SK-N-SH (cell line): ENCODE results near the gene OCEL1.

ENCODE experiments used
- RAD21 ChIP-seq: IDR thresholded peaks from 2 replicates; pipeline ENCODE4 v1.6.1; 2012; ENCODE audit warnings: mild to moderate bottlenecking, low read length
- TF ChIP-seq, protein P1 (sequence below): fragments of 200-600 bp; sonication (generic); IDR thresholded peaks from 2 replicates; pipeline ENCODE4 v1.6.1; 2017; ENCODE audit warnings: antibody characterized with exemption, mild to moderate bottlenecking, moderate library complexity
- TF ChIP-seq, protein P2 (sequence below): IDR thresholded peaks from 2 replicates; pipeline ENCODE4 v1.6.1; 2012; ENCODE audit warnings: mild to moderate bottlenecking, low read depth, low read length, moderate library complexity

DNA sequence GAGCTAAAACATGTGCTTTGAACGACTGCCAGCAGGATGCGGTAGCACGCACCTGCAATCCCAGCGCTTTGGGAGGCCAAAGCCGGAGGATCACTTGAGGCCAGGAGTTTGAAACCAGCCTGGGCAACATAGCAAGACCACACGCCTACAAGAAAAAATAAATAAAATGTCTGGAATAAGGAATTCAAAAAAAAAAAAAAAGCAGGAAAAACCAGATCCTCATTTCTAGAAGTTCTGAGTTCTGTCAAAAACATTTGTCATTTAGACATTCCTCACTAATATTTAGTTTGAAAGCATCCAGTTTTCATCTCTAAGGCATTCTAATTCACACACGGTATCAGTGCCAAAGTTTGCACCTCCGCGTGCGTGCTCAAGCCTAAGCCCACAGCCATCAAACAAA is 47.7 kb upstream of the OCEL1 start:
- TF ChIP-seq, protein P1, sequence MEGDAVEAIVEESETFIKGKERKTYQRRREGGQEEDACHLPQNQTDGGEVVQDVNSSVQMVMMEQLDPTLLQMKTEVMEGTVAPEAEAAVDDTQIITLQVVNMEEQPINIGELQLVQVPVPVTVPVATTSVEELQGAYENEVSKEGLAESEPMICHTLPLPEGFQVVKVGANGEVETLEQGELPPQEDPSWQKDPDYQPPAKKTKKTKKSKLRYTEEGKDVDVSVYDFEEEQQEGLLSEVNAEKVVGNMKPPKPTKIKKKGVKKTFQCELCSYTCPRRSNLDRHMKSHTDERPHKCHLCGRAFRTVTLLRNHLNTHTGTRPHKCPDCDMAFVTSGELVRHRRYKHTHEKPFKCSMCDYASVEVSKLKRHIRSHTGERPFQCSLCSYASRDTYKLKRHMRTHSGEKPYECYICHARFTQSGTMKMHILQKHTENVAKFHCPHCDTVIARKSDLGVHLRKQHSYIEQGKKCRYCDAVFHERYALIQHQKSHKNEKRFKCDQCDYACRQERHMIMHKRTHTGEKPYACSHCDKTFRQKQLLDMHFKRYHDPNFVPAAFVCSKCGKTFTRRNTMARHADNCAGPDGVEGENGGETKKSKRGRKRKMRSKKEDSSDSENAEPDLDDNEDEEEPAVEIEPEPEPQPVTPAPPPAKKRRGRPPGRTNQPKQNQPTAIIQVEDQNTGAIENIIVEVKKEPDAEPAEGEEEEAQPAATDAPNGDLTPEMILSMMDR, result no peak
- TF ChIP-seq, protein P2, sequence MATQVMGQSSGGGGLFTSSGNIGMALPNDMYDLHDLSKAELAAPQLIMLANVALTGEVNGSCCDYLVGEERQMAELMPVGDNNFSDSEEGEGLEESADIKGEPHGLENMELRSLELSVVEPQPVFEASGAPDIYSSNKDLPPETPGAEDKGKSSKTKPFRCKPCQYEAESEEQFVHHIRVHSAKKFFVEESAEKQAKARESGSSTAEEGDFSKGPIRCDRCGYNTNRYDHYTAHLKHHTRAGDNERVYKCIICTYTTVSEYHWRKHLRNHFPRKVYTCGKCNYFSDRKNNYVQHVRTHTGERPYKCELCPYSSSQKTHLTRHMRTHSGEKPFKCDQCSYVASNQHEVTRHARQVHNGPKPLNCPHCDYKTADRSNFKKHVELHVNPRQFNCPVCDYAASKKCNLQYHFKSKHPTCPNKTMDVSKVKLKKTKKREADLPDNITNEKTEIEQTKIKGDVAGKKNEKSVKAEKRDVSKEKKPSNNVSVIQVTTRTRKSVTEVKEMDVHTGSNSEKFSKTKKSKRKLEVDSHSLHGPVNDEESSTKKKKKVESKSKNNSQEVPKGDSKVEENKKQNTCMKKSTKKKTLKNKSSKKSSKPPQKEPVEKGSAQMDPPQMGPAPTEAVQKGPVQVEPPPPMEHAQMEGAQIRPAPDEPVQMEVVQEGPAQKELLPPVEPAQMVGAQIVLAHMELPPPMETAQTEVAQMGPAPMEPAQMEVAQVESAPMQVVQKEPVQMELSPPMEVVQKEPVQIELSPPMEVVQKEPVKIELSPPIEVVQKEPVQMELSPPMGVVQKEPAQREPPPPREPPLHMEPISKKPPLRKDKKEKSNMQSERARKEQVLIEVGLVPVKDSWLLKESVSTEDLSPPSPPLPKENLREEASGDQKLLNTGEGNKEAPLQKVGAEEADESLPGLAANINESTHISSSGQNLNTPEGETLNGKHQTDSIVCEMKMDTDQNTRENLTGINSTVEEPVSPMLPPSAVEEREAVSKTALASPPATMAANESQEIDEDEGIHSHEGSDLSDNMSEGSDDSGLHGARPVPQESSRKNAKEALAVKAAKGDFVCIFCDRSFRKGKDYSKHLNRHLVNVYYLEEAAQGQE, result no peak
- no peak for TF ChIP-seq RAD21
